GM12865 (cell line): Measurements from ENCODE around the gene KMT2A.

Experiments
- DNase-seq: peaks from one replicate; pipeline ENCODE4 v3.0.0; 2010; ENCODE audit warnings: low read depth
- H3K4me3 ChIP-seq: 2 replicates; pipeline ENCODE4 v1.5.1; 2011; ENCODE audit warnings: mild to moderate bottlenecking, low read depth, low read length, control low read depth
- TF ChIP-seq, protein P1 (sequence below): IDR thresholded peaks from 2 replicates; pipeline ENCODE4 v1.5.1; 2011; ENCODE audit warnings: low read length, control low read depth, low read depth, inconsistent platforms; ENCODE audit not compliant: insufficient read depth; ENCODE audit errors: missing control alignments

The KMT2A gene

DNA sequence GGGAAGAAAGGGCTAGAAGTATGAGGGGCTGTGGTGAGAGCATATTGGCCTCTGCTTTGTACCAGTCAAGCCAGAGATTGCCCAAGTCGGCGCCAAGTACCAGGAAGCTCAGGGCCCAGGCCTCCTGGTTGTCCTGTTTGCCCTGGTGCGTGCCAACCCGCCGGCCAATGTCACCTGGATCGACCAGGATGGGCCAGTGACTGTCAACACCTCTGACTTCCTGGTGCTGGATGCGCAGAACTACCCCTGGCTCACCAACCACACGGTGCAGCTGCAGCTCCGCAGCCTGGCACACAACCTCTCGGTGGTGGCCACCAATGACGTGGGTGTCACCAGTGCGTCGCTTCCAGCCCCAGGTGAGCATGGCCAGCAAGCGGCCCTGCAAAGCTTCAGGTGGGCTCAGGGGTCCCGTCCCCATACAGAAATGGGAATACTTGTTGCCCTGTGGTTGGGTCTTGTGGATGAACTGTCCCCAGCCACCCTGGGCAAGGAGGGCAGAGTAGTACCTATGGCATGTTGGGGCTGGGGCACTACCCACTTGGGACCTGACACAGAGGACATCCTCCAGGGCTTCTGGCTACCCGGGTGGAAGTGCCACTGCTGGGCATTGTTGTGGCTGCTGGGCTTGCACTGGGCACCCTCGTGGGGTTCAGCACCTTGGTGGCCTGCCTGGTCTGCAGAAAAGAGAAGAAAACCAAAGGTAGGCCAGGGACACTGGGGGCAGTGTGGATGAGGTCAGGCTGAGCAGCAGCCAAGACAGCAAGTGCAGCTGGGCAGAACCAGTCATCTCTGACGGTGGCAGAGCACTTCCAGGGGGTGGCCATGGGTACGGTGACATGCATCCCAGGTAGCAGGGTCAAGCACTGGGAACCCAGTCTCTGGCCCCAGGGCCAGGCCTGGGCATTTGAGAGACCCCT, 96.8 kb downstream of the KMT2A start:
- no peak for DNase-seq
- TF ChIP-seq, protein P1, sequence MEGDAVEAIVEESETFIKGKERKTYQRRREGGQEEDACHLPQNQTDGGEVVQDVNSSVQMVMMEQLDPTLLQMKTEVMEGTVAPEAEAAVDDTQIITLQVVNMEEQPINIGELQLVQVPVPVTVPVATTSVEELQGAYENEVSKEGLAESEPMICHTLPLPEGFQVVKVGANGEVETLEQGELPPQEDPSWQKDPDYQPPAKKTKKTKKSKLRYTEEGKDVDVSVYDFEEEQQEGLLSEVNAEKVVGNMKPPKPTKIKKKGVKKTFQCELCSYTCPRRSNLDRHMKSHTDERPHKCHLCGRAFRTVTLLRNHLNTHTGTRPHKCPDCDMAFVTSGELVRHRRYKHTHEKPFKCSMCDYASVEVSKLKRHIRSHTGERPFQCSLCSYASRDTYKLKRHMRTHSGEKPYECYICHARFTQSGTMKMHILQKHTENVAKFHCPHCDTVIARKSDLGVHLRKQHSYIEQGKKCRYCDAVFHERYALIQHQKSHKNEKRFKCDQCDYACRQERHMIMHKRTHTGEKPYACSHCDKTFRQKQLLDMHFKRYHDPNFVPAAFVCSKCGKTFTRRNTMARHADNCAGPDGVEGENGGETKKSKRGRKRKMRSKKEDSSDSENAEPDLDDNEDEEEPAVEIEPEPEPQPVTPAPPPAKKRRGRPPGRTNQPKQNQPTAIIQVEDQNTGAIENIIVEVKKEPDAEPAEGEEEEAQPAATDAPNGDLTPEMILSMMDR, result no peak
- no peak overlapping the region for H3K4me3 ChIP-seq

DNA sequence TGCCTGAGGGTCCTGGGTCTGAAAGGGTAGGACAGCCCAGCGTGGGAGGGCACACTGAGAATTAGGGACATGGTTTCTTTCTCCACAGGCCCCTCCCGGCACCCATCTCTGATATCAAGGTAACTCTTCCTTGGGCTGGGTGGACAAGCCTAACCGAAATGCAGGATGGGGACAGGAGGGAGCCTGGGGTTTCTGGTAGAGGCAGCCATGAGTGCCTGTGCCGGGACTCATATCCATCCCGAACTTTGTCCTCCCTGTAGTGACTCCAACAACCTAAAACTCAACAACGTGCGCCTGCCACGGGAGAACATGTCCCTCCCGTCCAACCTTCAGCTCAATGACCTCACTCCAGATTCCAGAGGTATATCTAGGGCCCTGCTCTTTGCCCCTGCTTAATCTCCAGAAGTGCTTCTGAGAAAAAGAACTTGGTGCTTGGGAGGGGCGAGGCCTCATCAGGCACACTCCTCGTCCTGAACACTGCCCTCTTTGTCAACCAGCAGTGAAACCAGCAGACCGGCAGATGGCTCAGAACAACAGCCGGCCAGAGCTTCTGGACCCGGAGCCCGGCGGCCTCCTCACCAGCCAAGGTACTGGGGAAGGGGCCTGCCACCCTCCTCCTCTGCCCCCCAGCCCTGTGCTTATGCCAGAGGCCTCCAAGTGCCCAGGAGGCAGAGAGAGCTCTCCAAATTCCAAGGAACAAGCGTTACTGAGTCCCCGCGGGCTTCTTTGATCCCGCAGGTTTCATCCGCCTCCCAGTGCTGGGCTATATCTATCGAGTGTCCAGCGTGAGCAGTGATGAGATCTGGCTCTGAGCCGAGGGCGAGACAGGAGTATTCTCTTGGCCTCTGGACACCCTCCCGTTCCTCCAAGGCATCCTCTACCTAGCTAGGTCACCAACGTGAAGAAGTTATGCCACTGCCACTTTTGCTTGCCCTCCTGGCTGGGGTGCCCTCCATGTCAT, 97.8 kb downstream of the KMT2A start:
- no peak overlapping the region for H3K4me3 ChIP-seq
- no peak for DNase-seq
- TF ChIP-seq, protein P1, result no peak

- DNase-seq, result no peak
- TF ChIP-seq, protein P1, result no peak
- no peak overlapping the region for H3K4me3 ChIP-seq
These were observed 99.0 kb downstream of the KMT2A start for GRCh38 chr11:118535261-118535660.

GRCh38 chr11:118536726-118537125, 100.4 kb downstream of the KMT2A start:
- H3K4me3 ChIP-seq, result no peak overlapping the region
- TF ChIP-seq, protein P1, result no peak
- no peak for DNase-seq

DNA sequence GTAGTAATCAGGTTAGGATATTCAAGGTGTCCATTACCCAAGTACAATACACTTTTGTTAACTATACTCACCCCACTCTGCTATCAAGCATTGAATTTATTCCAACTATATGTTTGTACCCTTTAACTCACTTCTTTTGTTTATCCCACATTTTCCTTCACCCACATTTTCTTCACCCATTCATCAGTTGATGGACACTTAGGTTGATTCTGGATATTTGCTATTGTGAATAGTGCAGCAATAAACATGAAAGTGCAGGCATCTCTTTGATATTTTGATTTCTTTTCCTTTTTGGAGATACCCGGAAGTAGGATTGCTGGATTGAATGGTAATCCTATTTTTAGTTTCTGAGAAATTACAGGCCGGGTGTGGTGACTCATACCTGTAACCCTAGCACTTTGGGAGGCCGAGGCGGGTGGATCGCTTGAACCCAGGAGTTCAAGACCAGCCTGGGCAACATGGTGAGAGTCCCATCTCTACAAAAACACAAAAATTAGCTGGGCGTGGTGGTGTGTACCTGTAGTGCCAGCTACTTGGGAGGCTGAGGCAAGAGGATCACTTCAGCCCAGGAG, 101.2 kb downstream of the KMT2A start:
- DNase-seq, result no peak
- H3K4me3 ChIP-seq, result no peak overlapping the region
- TF ChIP-seq, protein P1, result no peak

DNA sequence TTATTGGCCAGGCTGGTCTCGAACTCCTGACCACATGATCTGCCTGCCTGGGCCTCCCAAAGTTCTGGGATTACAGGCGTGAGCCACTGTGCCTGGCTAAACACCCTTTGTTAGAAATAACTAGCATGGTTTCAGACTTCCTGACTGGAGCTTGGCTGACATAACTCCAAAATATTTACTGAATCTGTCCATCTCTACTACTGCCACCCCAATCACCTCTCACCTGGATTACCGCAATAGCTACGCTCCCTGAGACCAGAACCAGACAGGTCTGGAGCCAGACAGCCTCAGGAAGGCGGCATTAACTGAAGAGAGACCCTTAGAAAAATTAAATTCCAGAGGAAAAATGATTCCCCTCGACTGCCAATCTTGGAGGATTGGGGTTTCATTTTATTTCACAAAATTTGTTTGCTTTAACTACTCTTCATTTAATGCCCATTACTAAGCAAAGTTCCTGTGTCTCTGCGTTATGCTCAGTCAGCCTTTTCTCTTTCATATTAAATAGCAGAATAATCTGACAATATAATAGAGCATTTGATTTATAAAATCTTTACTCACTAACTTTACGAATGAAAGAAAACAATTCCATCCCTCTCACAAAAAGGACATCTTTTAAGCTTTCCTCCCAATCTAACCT, 107.8 kb downstream of the KMT2A start:
- no peak overlapping the region for H3K4me3 ChIP-seq
- TF ChIP-seq, protein P1, result no peak
- DNase-seq, result no peak
